AG10803 (cell line): ENCODE measurements around the gene DAZAP2.
"Not testable (repeated sequence)": the region's sequence is repeated elsewhere in the genome, so short reads cannot be mapped to it uniquely, and the experiment has no call there.

Experiments
- DNase-seq: peaks from one replicate; pipeline ENCODE4 v3.0.0; 2010; ENCODE audit warnings: low read depth
- H3K4me3 ChIP-seq: 2 replicates; pipeline ENCODE4 v1.5.1; 2011; ENCODE audit warnings: mild to moderate bottlenecking, low read length, control low read depth
- CTCF ChIP-seq: conservative IDR thresholded peaks from 2 replicates; pipeline ENCODE4 v1.5.1; 2011; ENCODE audit warnings: mild to moderate bottlenecking, low read length, control low read depth, inconsistent platforms

Gene DAZAP2

GRCh38 chr12:51217133-51217967 is 21.3 kb upstream of the DAZAP2 start:
- DNase-seq, result no peak
- peak overlapping the region; percentile 81 for H3K4me3 ChIP-seq
- peak; percentile 28 for TF ChIP-seq CTCF

GRCh38 chr12:51217968-51218606 is 20.5 kb upstream of the DAZAP2 start, which contains the start of gene POU6F1:
POU6F1 (minus strand) TSS chr12:51218062; CDS start chr12:51206836, 11,226 bp downstream.
- peak; percentile 73 for DNase-seq
- TF ChIP-seq CTCF, result peak; percentile 44
- peak within 1 kb of the TSS; percentile 81 for H3K4me3 ChIP-seq

GRCh38 chr12:51218607-51219161 is 19.9 kb upstream of the DAZAP2 start:
- TF ChIP-seq CTCF, result no peak
- H3K4me3 ChIP-seq, result peak overlapping the region; percentile 81
- no peak for DNase-seq

- H3K4me3 ChIP-seq, result no peak overlapping the region
- TF ChIP-seq CTCF, result no peak
- DNase-seq, result no peak
These were observed 19.3 kb upstream of the DAZAP2 start for GRCh38 chr12:51219322-51219721.

GRCh38 chr12:51219857-51220256 is 18.8 kb upstream of the DAZAP2 start:
- H3K4me3 ChIP-seq, DNase-seq: not testable (repeated sequence)

- no peak for DNase-seq
- no peak overlapping the region for H3K4me3 ChIP-seq
- TF ChIP-seq CTCF, result no peak
These were observed 16.2 kb upstream of the DAZAP2 start for GRCh38 chr12:51222461-51222860.

GRCh38 chr12:51224625-51225024 is 14.0 kb upstream of the DAZAP2 start:
- no peak overlapping the region for H3K4me3 ChIP-seq
- TF ChIP-seq CTCF, result no peak
- no peak for DNase-seq
